CD4-positive, alpha-beta T cell treated with Interleukin-2 at 100 ng/mL for 4 hours (primary cell): ENCODE measurements around the gene OR2T34.
"Not testable (repeated sequence)": the region's sequence is repeated elsewhere in the genome, so short reads cannot be mapped to it uniquely, and the experiment has no call there.

ENCODE experiments used
- DNase-seq: peaks from one replicate; pipeline ENCODE4 v3.0.0-alpha.2; 2020; ENCODE audit warnings: low spot score

The OR2T34 gene, protein sequence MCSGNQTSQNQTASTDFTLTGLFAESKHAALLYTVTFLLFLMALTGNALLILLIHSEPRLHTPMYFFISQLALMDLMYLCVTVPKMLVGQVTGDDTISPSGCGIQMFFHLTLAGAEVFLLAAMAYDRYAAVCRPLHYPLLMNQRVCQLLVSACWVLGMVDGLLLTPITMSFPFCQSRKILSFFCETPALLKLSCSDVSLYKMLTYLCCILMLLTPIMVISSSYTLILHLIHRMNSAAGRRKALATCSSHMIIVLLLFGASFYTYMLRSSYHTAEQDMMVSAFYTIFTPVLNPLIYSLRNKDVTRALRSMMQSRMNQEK

DNA sequence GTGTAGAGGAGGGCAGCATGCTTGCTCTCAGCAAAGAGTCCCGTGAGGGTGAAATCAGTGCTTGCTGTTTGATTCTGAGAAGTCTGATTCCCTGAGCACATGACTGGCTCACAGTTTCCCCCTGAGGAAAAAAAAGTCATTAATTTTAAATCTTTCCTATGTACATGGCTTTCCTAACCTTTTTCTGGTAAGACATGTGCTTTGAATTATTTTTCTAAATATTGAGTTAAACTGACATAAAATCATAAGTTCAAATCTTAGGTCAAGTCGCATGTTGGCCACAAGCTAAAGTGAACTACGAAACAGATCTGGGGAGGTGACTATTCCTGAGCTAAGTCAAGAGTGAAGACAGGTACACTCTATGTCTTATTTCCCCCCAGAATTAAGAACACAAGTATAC is at the start of gene OR2T34:
Gene OR2T34, minus strand, starts transcription at position 101 of the 400 bp plus-strand sequence. Its CDS starts 0 bp downstream, at position 101.
- DNase-seq: not testable (repeated sequence)

DNA sequence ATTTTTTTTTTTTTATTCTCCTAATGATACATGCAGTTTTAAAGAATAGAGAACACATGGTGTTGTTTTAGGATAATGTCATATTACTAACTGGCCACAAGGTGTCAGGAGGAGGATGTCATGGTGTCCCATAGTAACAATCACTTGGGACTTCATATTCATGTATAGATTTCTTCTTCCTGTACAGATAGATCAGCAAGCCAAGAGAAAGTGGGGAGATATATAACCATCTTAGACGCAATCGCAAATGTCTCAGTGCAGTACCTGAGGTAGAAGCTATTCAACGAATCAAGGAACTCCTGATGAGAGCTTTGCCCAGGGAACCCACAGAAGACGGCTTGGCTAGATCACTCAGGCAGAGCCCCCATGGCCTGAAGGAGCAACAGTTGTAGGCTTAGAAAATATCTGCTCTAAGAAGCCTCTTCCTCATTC is 48.0 kb upstream of the OR2T34 start:
- peak; percentile 27 for DNase-seq

DNA sequence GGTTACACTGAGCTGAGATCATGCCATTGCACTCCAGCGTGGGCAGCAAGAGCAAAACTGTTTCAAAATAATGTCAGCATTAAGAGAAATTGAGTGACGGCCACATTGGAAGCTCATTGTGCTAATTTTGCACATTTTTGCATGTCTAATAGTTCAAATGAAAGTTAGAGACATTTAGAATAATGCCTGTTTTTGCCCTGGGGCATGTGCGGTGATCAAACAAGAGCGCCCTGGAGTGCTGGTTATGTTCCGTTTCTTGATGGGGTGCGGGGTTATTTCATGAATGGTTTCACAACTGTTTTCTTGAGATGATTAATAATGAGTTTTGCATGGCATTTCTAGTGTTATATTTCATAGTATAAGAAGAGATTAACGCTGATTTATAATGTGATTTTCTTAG is 47.2 kb upstream of the OR2T34 start:
- DNase-seq: no peak

DNA sequence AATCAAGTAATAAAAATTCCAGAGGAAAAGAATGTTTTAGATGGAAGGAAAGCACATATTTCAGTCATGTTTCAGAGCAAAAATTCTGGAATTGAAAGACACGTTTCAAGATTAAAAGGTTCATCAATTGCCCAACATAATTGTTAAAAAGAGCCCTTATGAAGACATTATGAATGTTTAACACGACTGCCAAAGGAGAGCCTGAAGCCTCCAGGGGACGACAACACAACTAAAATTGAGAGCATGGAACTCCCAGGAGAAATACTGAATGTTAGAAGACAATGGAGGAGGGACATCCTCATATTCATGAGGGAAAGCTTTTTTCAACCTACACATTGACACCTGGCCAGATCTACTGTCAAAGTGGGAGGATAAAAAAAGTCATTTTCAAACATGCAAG is 44.3 kb upstream of the OR2T34 start:
- peak; percentile 47 for DNase-seq

DNA sequence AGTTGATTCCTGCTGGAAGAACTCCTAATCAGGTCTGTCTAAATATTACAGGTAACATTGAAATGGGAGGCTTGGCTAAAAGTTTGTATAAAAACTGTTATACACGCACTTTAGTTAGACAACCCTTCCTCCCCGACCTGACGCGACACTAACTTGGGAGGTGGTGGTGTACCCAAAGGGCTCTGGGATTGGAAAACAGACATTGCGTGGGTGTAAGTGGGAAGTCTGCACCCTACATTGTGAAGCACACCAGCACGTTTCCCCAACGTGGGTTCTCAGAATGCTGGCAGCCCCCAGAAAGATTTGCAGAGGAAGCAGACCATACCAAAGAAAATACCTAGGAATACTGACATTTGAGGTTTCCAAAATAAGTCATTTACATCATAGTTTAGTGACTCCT is 43.6 kb upstream of the OR2T34 start:
- no peak for DNase-seq

DNA sequence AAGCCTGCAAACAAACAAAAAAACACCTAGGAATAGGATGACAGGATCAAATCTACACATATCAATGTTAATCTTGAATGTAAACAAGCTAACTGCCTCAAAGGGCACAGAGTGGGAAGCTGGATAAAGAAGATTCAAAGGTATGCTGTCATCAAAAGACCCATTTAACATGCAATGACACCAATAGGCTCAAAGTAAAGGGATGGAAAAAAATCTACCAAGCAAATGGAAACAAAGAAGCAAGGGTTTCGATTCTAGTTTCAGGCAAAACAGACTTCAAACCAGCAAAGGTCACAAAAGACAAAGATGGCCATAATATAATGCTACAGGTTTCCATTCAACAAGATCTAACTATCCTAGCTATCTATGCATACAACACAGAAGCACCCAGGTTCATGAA is 39.2 kb upstream of the OR2T34 start:
- no peak for DNase-seq

DNA sequence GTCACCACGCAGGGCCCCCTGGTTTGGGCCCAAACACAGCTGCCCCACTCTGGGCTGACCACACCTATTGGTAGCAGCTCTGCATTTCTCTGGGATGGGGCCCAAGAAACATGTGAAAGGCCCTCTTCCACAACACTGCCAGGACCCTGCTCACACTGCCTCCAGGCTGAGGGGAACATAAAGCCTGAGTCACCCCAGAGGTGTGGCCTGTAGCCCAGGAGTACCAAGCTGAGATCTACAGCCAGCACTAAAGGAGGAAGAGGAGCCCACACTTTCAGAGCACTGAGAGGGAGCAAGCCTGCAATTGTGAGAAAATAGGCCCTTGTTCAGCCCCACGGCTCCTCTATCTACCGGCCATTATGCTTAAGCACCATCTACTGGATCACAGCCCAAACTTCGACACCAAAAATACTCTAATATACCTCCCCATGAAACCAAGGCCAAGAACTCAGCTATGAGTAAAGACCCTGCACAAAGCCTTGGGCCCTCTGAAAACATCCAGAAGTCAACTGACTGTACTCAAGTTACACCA is 37.4 kb upstream of the OR2T34 start:
- no peak for DNase-seq

DNA sequence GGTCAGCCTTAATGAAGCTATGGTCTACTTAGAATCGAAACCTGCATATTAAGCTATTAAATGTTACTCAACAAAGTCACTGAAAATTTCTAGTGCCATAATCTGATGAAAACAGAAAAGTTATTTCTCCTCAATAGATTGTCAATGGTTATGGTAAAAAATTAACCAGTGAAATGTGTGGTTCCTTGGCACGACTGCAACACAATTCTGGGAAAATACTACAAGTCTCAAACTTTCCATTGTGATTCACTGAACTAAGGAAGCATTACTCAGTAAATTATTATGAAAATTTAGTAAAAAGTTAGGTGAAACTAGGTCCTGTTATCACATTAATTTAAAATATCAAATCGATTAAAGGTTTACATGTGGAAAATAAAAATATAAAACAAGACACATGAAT is 35.7 kb upstream of the OR2T34 start:
- no peak for DNase-seq

DNA sequence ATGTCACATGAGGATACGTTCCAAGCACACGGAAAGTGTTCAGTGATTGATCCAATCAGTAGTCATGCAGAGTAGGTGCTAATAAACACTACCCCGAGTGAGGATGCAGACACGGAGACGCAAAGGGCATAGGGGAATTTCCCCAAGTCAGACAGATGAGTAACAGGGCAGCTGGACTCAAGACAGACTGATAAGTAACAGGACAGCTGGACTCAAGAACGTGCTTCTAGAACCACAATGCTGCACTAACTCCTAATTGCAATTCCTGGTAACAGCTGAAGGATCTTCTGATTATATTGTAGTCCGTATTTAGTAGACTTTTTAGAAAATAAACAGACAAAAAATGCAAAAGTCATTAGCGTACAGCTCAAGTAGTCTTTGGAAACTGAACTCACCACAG is 24.8 kb upstream of the OR2T34 start:
- DNase-seq: no peak

DNA sequence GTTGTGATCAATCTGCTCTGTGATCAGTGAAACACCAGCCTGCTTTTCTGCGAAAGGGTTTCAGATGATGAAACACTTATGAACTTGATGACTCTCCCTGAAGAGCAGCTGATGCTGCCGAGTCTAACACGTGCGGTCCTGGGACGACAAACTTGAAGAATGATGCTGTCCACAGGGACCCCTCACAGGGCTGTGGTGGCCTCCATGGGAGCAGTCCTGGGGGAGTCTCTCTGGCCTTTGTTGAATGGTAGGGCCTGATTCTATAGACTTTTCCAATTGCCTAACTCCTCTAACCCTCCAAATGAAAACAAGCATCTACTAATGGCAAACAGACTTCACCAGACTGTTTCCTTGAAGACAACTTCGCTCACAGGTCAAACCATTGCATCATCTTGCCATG is 23.0 kb upstream of the OR2T34 start, which contains the start of gene OR2T10:
Gene OR2T10, minus strand, starts transcription at position 112 of the 400 bp plus-strand sequence. CDS start 3,932 bp downstream, outside the sequence.
- no peak for DNase-seq

DNA sequence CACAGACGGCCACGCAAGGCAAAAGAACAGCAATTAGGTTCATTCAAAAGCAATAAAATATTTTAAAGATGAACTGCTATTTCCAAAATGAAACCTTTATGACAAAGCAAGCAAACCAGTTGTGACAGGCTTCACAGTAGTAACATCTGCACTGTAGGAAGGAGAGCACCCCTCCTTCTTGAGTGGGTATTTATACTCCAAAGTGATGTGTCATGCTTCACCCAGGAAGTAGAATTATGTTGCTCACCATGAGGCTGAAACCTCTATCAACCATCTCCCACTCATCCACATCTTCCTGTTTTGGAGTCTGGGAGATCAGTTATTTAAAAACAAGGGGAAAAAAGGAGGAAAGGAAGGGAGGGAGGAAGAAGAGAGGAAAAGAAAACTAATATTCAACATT is 22.1 kb upstream of the OR2T34 start:
- DNase-seq: no peak

DNA sequence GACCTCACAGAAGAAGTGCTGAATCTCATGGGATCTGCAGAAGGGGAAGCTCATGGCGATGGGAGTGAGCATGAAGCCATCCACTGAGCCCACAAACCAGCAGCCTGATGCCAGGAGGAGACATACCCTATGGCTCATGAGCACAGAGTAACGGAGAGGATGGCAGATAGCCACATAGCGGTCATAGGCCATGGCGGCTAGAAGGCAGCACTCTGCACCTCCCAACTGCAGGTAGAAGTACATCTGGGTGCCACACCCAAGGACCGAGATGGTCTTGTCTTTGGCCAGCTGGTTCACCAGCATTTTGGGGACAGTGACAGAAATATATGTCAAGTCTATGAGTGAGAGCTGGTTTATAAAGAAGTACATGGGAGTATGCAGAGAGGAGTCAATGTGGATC is 18.7 kb upstream of the OR2T34 start:
- no peak for DNase-seq

DNA sequence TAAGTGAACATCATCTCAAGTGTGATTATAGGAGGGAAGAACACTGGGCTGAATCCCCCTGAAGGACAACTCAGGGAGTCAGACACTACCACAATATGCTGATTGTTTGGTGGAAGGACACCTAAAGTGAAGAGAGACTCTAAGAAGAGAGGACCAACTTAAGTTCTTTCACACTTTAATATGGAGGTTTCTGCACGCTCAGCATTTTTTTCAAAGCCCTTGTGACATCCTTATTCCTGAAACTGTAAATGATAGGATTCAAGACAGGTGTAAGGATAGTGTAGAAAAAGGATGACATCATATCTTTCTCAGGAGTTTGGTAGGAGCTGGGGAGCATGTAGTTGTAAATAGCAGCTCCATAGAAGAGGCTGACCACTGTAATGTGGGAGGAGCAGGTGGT is 18.1 kb upstream of the OR2T34 start:
- DNase-seq: no peak

DNA sequence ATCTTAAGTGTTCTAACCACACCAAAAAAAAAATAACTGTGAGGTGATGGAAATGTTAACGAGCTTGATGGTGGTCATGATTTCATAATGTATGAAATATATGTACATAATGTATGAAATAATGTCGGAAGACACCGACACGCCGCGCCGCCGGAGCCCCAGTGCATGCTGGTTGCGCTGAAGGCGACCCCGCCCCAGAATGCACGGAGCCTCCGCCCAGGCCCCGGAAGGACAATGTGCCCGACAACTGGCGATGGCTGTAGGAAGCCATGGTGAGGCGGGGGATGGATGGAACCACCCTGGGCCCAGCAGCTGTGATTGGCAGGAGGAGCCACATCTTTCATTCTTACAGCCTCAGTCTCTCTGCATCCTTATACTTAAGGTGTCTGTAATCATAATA is 15.5 kb upstream of the OR2T34 start:
- DNase-seq: no peak

DNA sequence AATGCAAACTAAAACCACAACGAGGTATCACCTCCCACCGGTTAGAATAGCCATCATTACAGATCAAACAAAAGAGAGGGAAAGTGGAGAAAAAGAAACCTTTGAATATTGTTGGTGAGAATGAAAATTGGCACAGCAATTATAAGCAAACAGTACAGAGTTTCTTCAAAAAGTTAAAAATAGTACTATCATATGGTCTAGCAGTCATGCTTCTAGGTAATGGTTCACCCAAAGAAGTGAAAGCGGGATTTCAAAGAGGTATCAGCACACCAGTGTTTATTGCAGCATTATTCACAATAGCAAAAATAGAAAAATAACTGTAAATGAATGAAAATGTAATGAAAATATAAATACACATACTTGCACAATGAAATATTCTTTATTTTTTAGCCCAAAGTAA is 14.8 kb upstream of the OR2T34 start:
- no peak for DNase-seq

DNA sequence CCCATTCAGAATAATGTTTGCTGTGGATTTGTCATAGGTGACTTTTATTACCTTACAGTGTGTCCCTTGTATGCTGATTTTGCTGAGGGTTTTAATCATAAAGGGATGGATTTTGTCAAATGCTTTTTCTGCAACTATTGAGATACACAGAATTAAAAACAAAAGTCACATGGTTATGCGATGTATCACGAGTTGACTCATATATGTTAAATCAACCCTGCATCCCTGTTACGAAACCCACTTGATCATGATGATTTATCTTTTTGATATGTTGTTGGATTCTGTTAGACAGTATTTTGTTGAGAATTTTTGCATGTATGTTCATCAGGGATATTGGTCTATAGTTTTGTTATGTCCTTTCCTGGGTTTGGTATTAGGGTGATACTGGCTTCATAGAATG is 10.7 kb upstream of the OR2T34 start:
- no peak for DNase-seq

DNA sequence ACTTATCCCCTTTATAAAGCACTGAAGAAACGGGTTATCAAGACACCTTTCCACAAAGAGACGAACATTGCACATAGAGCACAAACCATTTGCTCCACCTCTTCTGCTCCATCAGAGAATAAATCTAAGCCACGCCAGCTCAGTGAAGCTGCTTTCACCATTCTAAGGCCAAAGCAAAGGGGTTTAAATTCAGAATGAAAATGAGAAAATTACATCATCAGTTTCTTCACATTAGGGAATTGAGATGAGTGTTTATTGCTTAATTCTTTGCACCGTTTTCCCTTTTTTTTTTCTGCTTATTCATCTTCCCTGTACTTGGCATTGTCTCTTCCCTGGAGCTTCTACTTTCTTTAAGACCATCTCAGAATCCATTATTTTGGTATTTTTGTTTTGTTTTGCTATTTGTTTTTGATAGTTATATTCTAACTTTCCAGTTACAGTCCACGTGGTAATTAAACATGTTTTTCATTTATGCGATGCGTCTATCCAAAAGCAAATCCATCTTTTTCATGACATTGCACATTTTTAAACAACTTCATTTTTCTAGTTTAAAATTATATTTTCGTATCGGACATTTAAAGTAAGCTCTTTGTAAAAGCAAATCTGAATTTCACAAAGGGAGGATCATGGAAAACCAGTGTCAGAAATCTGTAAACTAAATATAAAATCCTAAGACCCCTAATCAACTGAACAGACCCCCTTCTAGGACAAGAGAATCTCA is 1.9 kb upstream of the OR2T34 start:
- no peak for DNase-seq

DNA sequence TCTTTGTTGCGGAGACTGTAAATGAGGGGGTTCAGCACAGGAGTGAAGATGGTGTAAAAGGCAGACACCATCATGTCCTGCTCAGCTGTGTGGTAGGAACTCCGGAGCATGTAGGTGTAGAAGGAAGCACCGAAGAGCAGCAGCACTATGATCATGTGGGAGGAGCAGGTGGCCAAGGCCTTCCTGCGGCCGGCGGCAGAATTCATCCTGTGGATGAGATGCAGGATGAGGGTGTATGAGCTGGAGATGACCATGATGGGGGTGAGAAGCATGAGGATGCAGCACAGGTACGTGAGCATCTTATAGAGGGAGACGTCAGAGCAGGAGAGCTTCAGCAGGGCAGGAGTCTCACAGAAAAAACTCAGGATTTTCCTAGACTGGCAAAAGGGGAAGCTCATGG is 701 bp downstream of the OR2T34 start:
- DNase-seq: not testable (repeated sequence)

DNA sequence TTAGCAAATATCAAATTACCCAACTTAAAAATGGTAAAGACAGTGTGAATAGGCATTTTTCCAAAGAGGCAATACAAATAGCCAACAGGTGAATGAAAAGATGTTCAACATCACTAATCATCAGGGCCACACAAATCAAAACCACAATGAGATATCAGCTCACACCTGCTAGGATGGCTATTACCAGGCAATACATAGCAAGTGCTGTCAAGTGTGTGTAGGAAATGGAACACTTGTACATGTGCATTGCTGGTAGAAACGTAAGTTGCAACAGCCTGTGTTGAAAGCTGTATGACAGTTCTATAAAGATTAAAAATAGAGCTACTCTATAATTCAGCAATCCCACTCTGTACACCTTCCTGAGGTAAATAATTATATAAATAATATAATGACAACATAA is 2.5 kb downstream of the OR2T34 start:
- DNase-seq: not testable (repeated sequence)

DNA sequence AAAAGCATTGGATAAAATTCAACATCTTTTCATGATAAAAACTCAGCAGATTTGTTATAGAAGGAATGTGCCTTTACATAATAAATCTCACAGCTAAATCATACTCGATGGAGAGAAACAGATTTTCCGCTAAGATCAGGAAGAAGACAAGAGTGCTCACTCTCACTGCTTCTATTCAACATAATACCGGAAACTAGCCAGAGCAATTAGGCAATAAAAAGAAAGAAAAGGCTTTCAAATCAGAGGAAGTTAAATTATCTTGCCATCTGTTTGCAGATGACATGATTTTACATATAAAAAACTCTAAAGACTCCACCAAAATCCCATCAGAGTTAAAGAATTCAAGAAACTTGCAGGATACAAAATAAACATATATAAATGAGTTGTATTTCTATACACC is 3.7 kb downstream of the OR2T34 start:
- DNase-seq: not testable (repeated sequence)

DNA sequence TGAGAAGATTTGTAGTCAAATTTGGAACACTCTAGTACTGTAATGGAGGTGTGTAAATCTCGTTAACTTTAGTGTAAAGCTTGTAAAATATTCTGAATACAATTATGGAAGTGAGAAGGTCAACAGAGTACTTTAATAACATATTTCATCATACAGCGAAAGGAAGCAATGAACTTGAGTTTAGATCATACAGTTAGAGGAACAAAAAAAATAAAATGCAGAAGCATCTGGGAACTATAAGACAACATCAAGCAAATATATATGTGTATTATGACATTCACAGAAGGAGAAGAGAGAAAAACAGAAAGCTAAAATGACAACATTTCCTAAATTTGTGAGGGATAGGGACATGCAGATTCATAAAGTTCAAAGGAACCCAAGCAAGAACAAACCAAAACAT is 5.5 kb downstream of the OR2T34 start:
- DNase-seq: not testable (repeated sequence)

DNA sequence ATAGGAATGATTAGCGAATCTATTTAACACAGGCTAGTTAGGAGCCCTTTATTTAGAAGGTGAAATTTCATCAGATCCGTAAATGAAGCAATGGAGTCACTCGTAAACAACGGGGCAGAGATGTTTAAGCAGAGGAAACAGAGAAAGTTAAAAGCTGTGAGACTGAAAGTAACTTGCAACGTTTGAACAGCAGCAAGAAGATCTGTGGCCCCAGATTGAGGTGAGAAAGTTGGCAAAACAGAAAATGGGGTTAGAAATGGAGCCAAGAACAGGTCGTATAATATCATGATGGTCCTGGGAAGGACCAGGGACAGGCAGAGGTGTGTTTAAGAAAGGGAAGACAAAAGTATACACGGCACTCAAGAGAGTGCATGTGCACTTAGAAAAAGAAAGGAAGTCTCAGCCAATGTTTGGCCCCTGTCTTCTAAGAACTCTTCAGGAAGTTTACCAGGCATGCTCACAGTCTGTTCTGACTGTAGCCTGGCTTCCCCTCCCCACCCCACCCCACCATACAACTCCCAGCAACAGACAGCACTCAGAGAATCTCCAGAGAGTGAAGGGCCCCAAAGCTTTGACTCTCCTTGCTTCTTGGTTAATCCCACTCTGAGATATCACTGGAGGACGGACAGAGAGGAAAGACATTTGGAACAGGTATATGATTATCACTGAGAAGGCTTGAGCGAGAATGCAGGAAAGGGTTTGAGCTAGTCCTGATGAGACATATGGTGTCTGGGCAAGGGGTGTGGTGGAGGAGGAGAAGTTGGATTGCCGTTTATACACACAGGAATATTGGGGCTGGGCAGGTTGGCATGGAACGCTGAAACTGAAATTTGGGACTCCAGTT is 8.8 kb downstream of the OR2T34 start:
- peak; percentile 24 for DNase-seq
